Stimulated activated CD8-positive, alpha-beta memory T cell treated with anti-CD3 and anti-CD28 coated beads, Interleukin-7, amount 100 ng/mL, for 24 hours (primary cell): ENCODE results near the gene APOC4.
A peak's percentile ranks its signal among the peaks of the same experiment; 100 is the strongest.
"Not testable (repeated sequence)": the region's sequence is repeated elsewhere in the genome, so short reads cannot be mapped to it uniquely, and the experiment has no call there.

ENCODE experiments used
- DNase-seq: peaks from one replicate; pipeline ENCODE4 v3.0.0-alpha.2; 2020; ENCODE audit warnings: low read depth

The APOC4 gene, protein sequence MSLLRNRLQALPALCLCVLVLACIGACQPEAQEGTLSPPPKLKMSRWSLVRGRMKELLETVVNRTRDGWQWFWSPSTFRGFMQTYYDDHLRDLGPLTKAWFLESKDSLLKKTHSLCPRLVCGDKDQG

GRCh38 chr19:44942067-44942571 is at the start of gene APOC4:
Gene APOC4, plus strand, starts transcription at chr19:44942237. Its CDS starts 41 bp downstream, at chr19:44942278.
- DNase-seq, result no peak

- no peak for DNase-seq
Measured at GRCh38 chr19:44892932-44893331, 49.1 kb upstream of the APOC4 start.

DNA sequence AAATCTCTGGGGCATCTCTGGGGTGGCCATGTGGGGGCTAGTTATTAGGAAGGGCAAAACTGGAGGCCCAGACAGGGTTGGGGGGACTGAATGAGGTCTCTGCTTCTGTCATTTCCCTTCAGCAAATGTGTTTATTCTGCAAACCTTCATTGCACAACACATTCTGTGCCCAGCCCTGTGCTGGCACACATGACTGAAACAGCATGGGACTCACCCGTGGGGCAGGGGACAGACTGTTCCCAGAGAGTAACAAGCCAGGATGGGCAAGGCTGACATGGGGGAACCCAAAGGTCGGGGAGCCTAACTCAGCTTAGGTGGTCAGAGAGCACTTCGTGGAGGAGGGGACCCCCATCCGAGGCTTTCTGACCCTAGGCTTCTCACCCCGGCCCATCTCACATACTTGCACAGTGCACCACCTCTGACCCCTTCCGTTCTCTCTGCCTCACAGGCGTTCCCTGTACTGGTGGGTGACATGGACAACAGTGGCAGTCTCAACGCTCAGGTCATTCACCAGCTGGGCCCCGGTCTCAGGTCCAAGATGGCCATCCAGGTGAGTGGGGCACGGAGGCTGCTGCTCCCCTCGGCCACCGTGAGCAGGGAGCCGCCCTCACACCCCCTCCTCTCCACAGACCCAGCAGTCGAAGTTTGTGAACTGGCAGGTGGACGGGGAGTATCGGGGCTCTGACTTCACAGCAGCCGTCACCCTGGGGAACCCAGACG is 48.5 kb upstream of the APOC4 start:
- DNase-seq, result no peak

- no peak for DNase-seq
Measured at GRCh38 chr19:44894052-44894400, 48.0 kb upstream of the APOC4 start.

DNA sequence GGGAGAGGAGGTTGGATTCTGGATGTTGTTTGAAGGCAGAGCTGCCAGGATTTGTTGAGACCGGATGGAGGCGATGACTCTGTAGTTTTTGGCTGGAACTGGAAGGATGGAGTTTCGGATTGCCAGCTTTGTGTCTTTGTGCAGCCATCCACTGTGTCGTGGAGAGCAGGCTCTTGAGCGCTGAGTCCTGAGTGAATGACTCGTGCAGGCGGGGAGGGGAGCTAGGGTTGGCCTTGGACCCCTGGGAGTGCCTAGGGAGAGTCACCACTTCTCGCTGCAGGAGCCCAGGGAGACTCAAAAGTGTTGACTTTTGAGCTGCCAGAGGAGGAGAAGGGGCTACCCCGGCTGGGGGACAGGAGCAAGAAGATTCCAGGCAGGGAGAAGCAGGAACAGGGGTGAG is 47.1 kb upstream of the APOC4 start:
- DNase-seq, result no peak

DNA sequence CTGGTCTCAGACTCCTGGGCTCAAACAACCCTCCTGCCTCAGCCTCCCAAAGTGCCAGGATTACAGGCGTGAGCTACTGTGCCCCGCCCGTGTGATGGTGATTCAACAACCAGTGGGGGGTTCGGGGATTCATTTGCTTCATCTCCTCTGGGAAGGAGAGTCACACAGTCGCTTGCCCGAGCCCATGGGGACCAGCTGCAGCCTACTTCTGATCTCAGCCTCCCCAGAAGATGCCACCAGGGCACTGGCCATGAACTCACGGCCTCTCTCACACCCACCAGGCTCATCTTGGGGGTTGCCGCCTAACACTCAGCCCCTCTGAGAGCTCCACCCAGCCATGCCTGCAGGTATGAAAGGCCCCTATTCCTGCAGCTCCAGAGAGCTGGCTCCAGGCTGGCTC is 44.2 kb upstream of the APOC4 start:
- DNase-seq, result no peak

DNA sequence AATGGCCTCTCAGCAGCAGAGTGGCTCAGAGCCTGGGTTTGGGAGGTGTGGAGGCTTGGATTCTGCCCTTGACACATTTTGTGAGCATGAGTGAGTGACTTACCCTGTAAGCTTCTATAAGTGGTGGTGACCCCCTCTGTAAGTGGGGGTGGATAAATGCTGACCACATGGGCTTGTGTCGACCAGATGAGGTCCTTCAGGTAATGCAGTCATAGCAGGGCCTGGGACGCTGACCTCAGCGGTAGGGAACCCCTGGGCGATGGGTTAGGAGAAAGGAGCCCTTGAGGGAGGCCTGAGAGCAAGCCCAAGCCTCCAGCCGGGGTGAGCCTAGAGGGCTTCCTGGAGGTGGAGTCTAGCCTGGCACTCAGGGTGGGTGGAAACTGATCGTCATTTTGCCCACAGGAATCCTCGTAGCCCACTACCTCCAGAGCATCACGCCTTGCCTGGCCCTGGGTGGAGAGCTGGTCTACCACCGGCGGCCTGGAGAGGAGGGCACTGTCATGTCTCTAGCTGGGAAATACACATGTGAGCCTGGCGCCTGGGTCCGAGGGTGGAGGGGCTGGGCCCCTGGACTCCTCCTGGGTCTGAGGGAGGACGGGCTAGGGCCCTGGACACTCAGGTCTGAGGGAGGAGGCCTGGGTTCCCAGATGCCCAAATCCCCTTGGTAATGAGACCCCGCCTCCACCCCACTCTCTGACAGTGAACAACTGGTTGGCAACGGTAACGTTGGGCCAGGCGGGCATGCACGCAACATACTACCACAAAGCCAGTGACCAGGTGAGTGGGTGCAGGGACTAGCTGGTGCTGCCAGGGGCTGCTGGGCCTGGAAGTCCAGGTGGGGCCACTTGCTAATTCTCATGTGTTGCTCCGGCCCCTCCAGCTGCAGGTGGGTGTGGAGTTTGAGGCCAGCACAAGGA is 41.5 kb upstream of the APOC4 start:
- no peak for DNase-seq

DNA sequence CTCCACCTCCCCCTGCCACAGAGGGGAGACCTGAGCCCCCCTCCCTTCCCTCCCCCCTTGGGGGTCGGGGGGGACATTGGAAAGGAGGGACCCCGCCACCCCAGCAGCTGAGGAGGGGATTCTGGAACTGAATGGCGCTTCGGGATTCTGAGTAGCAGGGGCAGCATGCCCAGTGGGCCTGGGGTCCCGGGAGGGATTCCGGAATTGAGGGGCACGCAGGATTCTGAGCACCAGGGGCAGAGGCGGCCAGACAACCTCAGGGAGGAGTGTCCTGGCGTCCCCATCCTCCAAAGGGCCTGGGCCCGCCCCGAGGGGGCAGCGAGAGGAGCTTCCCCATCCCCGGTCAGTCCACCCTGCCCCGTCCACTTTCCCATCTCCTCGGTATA is 38.8 kb upstream of the APOC4 start:
- no peak for DNase-seq

- DNase-seq, result peak; percentile 64
Measured at GRCh38 chr19:44903602-44904425, 38.2 kb upstream of the APOC4 start.

GRCh38 chr19:44904426-44904994 is 37.5 kb upstream of the APOC4 start:
- DNase-seq, result no peak

DNA sequence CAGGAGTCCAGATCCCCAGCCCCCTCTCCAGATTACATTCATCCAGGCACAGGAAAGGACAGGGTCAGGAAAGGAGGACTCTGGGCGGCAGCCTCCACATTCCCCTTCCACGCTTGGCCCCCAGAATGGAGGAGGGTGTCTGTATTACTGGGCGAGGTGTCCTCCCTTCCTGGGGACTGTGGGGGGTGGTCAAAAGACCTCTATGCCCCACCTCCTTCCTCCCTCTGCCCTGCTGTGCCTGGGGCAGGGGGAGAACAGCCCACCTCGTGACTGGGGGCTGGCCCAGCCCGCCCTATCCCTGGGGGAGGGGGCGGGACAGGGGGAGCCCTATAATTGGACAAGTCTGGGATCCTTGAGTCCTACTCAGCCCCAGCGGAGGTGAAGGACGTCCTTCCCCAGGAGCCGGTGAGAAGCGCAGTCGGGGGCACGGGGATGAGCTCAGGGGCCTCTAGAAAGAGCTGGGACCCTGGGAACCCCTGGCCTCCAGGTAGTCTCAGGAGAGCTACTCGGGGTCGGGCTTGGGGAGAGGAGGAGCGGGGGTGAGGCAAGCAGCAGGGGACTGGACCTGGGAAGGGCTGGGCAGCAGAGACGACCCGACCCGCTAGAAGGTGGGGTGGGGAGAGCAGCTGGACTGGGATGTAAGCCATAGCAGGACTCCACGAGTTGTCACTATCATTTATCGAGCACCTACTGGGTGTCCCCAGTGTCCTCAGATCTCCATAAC is 36.4 kb upstream of the APOC4 start, which contains the start of gene APOE:
Gene APOE, plus strand, starts transcription at position 360 of the 724 bp plus-strand sequence. CDS start 829 bp downstream, outside the sequence.
- DNase-seq, result no peak

DNA sequence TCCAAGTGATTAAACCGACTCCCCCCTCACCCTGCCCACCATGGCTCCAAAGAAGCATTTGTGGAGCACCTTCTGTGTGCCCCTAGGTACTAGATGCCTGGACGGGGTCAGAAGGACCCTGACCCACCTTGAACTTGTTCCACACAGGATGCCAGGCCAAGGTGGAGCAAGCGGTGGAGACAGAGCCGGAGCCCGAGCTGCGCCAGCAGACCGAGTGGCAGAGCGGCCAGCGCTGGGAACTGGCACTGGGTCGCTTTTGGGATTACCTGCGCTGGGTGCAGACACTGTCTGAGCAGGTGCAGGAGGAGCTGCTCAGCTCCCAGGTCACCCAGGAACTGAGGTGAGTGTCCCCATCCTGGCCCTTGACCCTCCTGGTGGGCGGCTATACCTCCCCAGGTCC is 34.4 kb upstream of the APOC4 start:
- DNase-seq, result no peak

DNA sequence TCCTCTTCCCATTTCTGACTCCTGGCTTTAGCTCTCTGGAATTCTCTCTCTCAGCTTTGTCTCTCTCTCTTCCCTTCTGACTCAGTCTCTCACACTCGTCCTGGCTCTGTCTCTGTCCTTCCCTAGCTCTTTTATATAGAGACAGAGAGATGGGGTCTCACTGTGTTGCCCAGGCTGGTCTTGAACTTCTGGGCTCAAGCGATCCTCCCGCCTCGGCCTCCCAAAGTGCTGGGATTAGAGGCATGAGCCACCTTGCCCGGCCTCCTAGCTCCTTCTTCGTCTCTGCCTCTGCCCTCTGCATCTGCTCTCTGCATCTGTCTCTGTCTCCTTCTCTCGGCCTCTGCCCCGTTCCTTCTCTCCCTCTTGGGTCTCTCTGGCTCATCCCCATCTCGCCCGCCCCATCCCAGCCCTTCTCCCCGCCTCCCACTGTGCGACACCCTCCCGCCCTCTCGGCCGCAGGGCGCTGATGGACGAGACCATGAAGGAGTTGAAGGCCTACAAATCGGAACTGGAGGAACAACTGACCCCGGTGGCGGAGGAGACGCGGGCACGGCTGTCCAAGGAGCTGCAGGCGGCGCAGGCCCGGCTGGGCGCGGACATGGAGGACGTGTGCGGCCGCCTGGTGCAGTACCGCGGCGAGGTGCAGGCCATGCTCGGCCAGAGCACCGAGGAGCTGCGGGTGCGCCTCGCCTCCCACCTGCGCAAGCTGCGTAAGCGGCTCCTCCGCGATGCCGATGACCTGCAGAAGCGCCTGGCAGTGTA is 33.8 kb upstream of the APOC4 start:
- no peak for DNase-seq

DNA sequence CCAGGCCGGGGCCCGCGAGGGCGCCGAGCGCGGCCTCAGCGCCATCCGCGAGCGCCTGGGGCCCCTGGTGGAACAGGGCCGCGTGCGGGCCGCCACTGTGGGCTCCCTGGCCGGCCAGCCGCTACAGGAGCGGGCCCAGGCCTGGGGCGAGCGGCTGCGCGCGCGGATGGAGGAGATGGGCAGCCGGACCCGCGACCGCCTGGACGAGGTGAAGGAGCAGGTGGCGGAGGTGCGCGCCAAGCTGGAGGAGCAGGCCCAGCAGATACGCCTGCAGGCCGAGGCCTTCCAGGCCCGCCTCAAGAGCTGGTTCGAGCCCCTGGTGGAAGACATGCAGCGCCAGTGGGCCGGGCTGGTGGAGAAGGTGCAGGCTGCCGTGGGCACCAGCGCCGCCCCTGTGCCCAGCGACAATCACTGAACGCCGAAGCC is 33.2 kb upstream of the APOC4 start:
- no peak for DNase-seq

- no peak for DNase-seq
Measured at GRCh38 chr19:44909775-44910174, 32.3 kb upstream of the APOC4 start.

GRCh38 chr19:44911896-44912295 is 30.1 kb upstream of the APOC4 start:
- not testable (repeated sequence) for DNase-seq

- DNase-seq, result no peak
Measured at GRCh38 chr19:44912854-44913253, 29.2 kb upstream of the APOC4 start.

- not testable (repeated sequence) for DNase-seq
Measured at GRCh38 chr19:44913512-44914432, 28.3 kb upstream of the APOC4 start.
